Gastrocnemius medialis (tissue), 4 donors: ENCODE results near the gene CCDC150. TPM values are rescaled to one million over a fixed set of nuclear protein-coding genes. Genes with fewer than 3 reads are reported as not detected.

ENCODE experiments used
- ATAC-seq, 2 donors: fragments of 150-250 bp; one replicate each; pipeline ENCODE4 v1.9.1; 2016
- DNase-seq, 2 donors: peaks; one replicate each; pipeline ENCODE4 v3.0.0-alpha.2; 2019
- H3K27ac ChIP-seq, 4 donors: fragments of 200-600 bp; sonication (generic); 1 replicate in 1 of 4; 2 replicates in 3 of 4; pipeline ENCODE4 v1.5.1; 2016 to 2018; ENCODE audit warnings: mild to moderate bottlenecking in 2 of 4, moderate library complexity in 1 of 4
- H3K27me3 ChIP-seq, 3 donors: fragments of 200-600 bp; sonication (generic) in 2 of 3; 1 replicate in 1 of 3; 2 replicates in 2 of 3; pipeline versions ENCODE4 v1.5.1 to v1.6.0; 2016 to 2019; ENCODE audit warnings: mild to moderate bottlenecking in 1 of 3, moderate library complexity in 1 of 3
- H3K36me3 ChIP-seq, 2 donors: fragments of 200-600 bp; sonication (generic) in 1 of 2; one replicate each; pipeline ENCODE4 v1.5.1; 2017 to 2018
- H3K4me1 ChIP-seq, 2 donors: fragments of 200-600 bp; sonication (generic) in 1 of 2; one replicate each; pipeline ENCODE4 v1.5.1; 2016 to 2017; ENCODE audit warnings: mild to moderate bottlenecking in 2 of 2
- H3K4me3 ChIP-seq, 4 donors: fragments of 200-600 bp; sonication (generic) in 3 of 4; 1 replicate in 1 of 4; 2 replicates in 3 of 4; pipeline ENCODE4 v1.5.1; 2016 to 2019; ENCODE audit warnings: mild to moderate bottlenecking in 2 of 4
- H3K9me3 ChIP-seq, 3 donors: fragments of 200-600 bp; sonication (generic) in 2 of 3; 1 replicate in 1 of 3; 2 replicates in 2 of 3; pipeline ENCODE4 v1.5.1; 2016 to 2019
- CTCF ChIP-seq, 5 experiments: fragments of 450-650 bp in 3 of 5; fragments of 200-600 bp in 2 of 5; sonication (generic) in 2 of 5; IDR thresholded peaks in 4 of 5; conservative IDR thresholded peaks in 1 of 5; 1 replicate in 4 of 5; 2 replicates in 1 of 5; pipeline ENCODE4 v1.5.1; 2016 to 2019; ENCODE audit warnings: antibody characterized with exemption in 5 of 5, mild to moderate bottlenecking in 3 of 5, moderate library complexity in 3 of 5
- POLR2A ChIP-seq, 2 donors: fragments of 450-650 bp; IDR thresholded peaks; one replicate each; pipeline ENCODE4 v1.6.1; 2017; ENCODE audit warnings: antibody characterized with exemption in 2 of 2, mild to moderate bottlenecking in 2 of 2, moderate library complexity in 2 of 2
- in situ Hi-C, 4 donors: fragments of 200-750 bp; cut with MboI; loops; one replicate each; pipeline versions ENCODE4 v1.15.0 to v1.8.0; 2017; ENCODE audit warnings: low sequenced_read_pairs in 4 of 4
- intact Hi-C: fragments of 100-400 bp; cut with DNase I; formaldehyde crosslinking; loops from one replicate; pipeline ENCODE4 v1.15.1; 2023; ENCODE audit warnings: low total_unique reads
- total RNA-seq, 4 donors: library from RNA; depleted of rRNA; stranded (reverse); fragments of >200 nt; gene quantifications; one replicate each; pipeline versions ENCODE4 v1.1.0 to v1.2.3, GENCODE V29; 2016

Gene CCDC150
- under 1 TPM in 2 of 4 donors, not detected in 2; 0.31 to 0.83 TPM for total RNA-seq

- peak; percentile 74 to 87 for DNase-seq
- peak within 1 kb of the TSS; percentile 18 to 65 (median 58) for H3K27ac ChIP-seq
- intact Hi-C loops (loop anchor here (10.0 kb wide), 1 partner anchor 465 kb away; the partner anchor contains the start of gene STK17B), in situ Hi-C loops (no loop called here)
- H3K4me1 ChIP-seq: peaks cover 5 to 7% of the 10 kb centered on the region in 2 donors
- TF ChIP-seq CTCF (IDR thresholded peaks at IDR 0.05 in 4 of 5, conservative IDR thresholded peaks at IDR 0.05 in 1 of 5) (no peak), POLR2A (IDR thresholded peaks at IDR 0.05) (no peak)
- H3K36me3 ChIP-seq: no peaks in the 10 kb centered on the region
- peak within 1 kb of the TSS; percentile 69 to 85 (median 75) for H3K4me3 ChIP-seq
- ATAC-seq: peak; percentile 97 to 99
- H3K9me3 ChIP-seq: no peaks in the 10 kb centered on the region
- no peaks in the 10 kb centered on the region for H3K27me3 ChIP-seq
Measured at GRCh38 chr2:196639180-196640030, at the start of gene CCDC150. TSS of gene CCDC150 (plus strand) at chr2:196639715. CDS start at chr2:196639767, 52 bp downstream.

DNA sequence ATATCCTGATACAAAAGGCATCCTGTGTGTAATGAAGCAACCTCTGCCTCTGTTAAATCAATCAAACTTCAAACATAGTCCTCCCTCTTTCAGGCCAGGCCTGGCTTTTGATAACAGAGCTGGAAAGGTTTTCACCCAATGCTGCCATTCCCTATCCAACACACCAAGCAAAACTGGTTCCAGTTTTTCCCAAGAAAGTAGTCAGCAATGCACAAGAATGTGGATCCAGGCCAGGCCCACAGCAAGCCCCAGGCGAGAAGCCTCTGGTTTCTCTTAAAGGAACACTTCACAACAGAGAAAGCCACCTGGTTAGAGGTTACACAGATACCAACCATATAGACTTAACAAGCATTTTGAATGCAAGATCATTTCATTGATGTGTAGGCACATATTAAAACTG is 49.2 kb upstream of the CCDC150 start:
- TF ChIP-seq POLR2A (IDR thresholded peaks at IDR 0.05): no peak
- TF ChIP-seq CTCF (IDR thresholded peaks at IDR 0.05 in 4 of 5, conservative IDR thresholded peaks at IDR 0.05 in 1 of 5): no peak
- Histone ChIP-seq H3K4me1 (no peaks in the 10 kb centered on the region), H3K36me3 (no peaks in the 10 kb centered on the region), H3K27me3 (peaks cover 0 to 18% (median 9%) of the 10 kb centered on the region in 3 donors), H3K27ac (no peak overlapping the region), H3K9me3 (no peaks in the 10 kb centered on the region), H3K4me3 (no peak overlapping the region)
- intact Hi-C loops (no loop called here), in situ Hi-C loops (no loop called here)
- no peak for DNase-seq
- no peak for ATAC-seq

DNA sequence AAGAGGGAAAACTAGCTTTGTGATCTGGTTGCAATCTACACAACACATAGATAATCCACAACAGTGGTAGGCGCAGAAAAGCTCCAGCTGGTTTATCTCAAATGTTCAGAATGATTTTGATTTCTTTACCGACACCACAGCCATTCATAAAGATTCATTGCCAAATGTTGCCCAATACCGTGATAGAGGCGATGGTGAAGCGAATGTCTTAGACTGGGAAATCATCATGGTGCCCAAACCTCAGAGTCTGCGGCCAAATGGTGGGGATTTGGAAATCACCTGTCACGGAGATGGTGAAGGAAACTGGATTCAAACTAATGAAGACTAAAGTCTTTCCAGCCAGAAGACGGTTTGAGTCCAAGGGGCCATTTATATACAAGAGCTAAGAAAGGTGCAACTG is 48.5 kb upstream of the CCDC150 start:
- Histone ChIP-seq H3K9me3 (no peaks in the 10 kb centered on the region), H3K4me3 (no peak overlapping the region), H3K27me3 (peaks cover 0 to 18% (median 11%) of the 10 kb centered on the region in 3 donors), H3K27ac (no peak overlapping the region), H3K4me1 (no peaks in the 10 kb centered on the region), H3K36me3 (no peaks in the 10 kb centered on the region)
- in situ Hi-C loops (no loop called here), intact Hi-C loops (no loop called here)
- ATAC-seq: no peak
- no peak for DNase-seq
- TF ChIP-seq POLR2A (IDR thresholded peaks at IDR 0.05) (no peak), CTCF (IDR thresholded peaks at IDR 0.05 in 4 of 5, conservative IDR thresholded peaks at IDR 0.05 in 1 of 5) (no peak)

DNA sequence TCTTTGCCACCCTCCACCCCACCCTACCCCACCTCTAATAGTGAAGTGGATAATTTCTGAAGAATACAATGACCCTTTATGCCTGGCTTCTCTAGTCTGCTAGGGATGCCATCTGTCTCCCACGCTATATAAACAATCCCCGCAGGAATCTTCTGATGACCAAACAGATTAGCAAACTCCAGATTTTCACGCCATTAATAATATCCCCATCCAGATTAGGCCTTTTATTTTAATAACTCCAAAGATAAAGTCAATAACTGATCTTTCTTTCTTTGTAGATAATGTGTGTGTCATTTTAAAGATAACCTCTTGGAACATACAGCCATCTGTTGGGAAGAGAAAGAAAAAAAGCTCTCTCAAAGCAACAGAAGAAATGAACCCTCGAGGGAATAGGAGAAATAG is 47.9 kb upstream of the CCDC150 start:
- TF ChIP-seq CTCF (IDR thresholded peaks at IDR 0.05 in 4 of 5, conservative IDR thresholded peaks at IDR 0.05 in 1 of 5) (no peak), POLR2A (IDR thresholded peaks at IDR 0.05) (no peak)
- Histone ChIP-seq H3K4me3 (no peak overlapping the region), H3K27ac (no peak overlapping the region), H3K36me3 (no peaks in the 10 kb centered on the region), H3K9me3 (no peaks in the 10 kb centered on the region), H3K27me3 (peaks cover 0 to 18% (median 11%) of the 10 kb centered on the region in 3 donors), H3K4me1 (no peaks in the 10 kb centered on the region)
- DNase-seq: no peak
- ATAC-seq: no peak
- intact Hi-C loops (no loop called here), in situ Hi-C loops (no loop called here)
